ENCODE measurements around the gene EPHA6. TPM values are rescaled to one million over a fixed set of nuclear protein-coding genes. Genes with fewer than 3 reads are reported as not detected.

The EPHA6 gene
- total and polyA plus RNA-seq, 9 of the 15 experiments (the other 6 are each of a cell fraction or from before 2014, with no cell fraction given) = not detected

- no peaks in the 10 kb centered on the region for H3K36me3 ChIP-seq (ENCODE audit: control insufficient read depth, insufficient read depth, low read length)
- no peaks in the 10 kb centered on the region for H3K27me3 ChIP-seq (ENCODE audit: control insufficient read depth in 2 of 2, insufficient read depth in 2 of 2, low read length in 2 of 2)
- H3K4me3 ChIP-seq = no peak overlapping the region
- ChIA-PET POLR2A (interaction anchor here (0.8 kb wide), 1 partner anchor 29 kb away, joined by 4 read pairs; no protein-coding TSS in a partner anchor), CTCF (ENCODE audit: low intra/inter-chr PET ratio) (no interaction called here)
- no peaks in the 10 kb centered on the region for H3K4me1 ChIP-seq (replicated peaks in 1 of 2; ENCODE audit: control insufficient read depth in 2 of 2, insufficient read depth in 2 of 2, low read length in 2 of 2)
- H3K79me2 ChIP-seq (ENCODE audit: control insufficient read depth, insufficient read depth, low read length) = no peaks in the 10 kb centered on the region
- H3K4me2 ChIP-seq (ENCODE audit: insufficient read depth, low read length) = no peak overlapping the region
- TF ChIP-seq E2F3 (CRISPR knock-in tag; IDR thresholded peaks at IDR 0.05) = no peak
- ATAC-seq = no peak
- no peak overlapping the region for H3K27ac ChIP-seq (ENCODE audit: extremely low read depth, low read depth, low read length)
- H4K20me1 ChIP-seq (replicated peaks; ENCODE audit: control insufficient read depth, insufficient read depth, low read length) = no peaks in the 10 kb centered on the region
- no peaks in the 10 kb centered on the region for H3K9me3 ChIP-seq (replicated peaks; ENCODE audit: control insufficient read depth, insufficient read depth, low read depth, low read length)
- no peak overlapping the region for H3K9ac ChIP-seq (ENCODE audit: insufficient read depth in 1 of 2, low read depth in 2 of 2, low read length in 2 of 2)
- no peak for FAIRE-seq
- BruUV-seq (replicated peaks) = no TSS peak
- no peak for DNase-seq (ENCODE audit: extremely low read depth in 1 of 4, low spot score in 3 of 4)
- in situ Hi-C loops (cut with MboI) (no loop called here), intact Hi-C loops (cut with micrococcal nuclease) (no loop called here)
- H2AFZ ChIP-seq (ENCODE audit: low read depth, low read length) = no peak overlapping the region
- WGBS (ENCODE audit: insufficient coverage, low coverage, missing lambda C conversion rate) = 0% methylated on average over 3 of the region's 3 CpGs
- no peaks in the 10 kb centered on the region for H3K9me1 ChIP-seq (ENCODE audit: control insufficient read depth, insufficient read depth, low read length)
Observed at GRCh38 chr3:97350971-97351370, 536.6 kb downstream of the EPHA6 start.

GRCh38 chr3:97353176-97353575 is 538.8 kb downstream of the EPHA6 start:
- Histone ChIP-seq H3K4me1 (replicated peaks in 1 of 2; ENCODE audit: control insufficient read depth in 2 of 2, insufficient read depth in 2 of 2, low read length in 2 of 2) (no peaks in the 10 kb centered on the region), H3K9ac (ENCODE audit: insufficient read depth in 1 of 2, low read depth in 2 of 2, low read length in 2 of 2) (no peak overlapping the region), H2AFZ (ENCODE audit: low read depth, low read length) (no peak overlapping the region), H4K20me1 (replicated peaks; ENCODE audit: control insufficient read depth, insufficient read depth, low read length) (no peaks in the 10 kb centered on the region), H3K4me2 (ENCODE audit: insufficient read depth, low read length) (no peak overlapping the region), H3K9me1 (ENCODE audit: control insufficient read depth, insufficient read depth, low read length) (no peaks in the 10 kb centered on the region), H3K27me3 (ENCODE audit: control insufficient read depth in 2 of 2, insufficient read depth in 2 of 2, low read length in 2 of 2) (no peaks in the 10 kb centered on the region), H3K9me3 (replicated peaks; ENCODE audit: control insufficient read depth, insufficient read depth, low read depth, low read length) (no peaks in the 10 kb centered on the region), H3K27ac (ENCODE audit: extremely low read depth, low read depth, low read length) (no peak overlapping the region), H3K36me3 (ENCODE audit: control insufficient read depth, insufficient read depth, low read length) (no peaks in the 10 kb centered on the region), H3K4me3 (no peak overlapping the region), H3K79me2 (ENCODE audit: control insufficient read depth, insufficient read depth, low read length) (no peaks in the 10 kb centered on the region)
- FAIRE-seq (no peak), DNase-seq (ENCODE audit: extremely low read depth in 1 of 4, low spot score in 3 of 4) (no peak), ATAC-seq (no peak)
- intact Hi-C loops (cut with micrococcal nuclease) = no loop called here
- WGBS (ENCODE audit: insufficient coverage, low coverage, missing lambda C conversion rate) = 0% methylated on average over 2 of the region's 2 CpGs
- ChIA-PET CTCF (ENCODE audit: low intra/inter-chr PET ratio) (no interaction called here), POLR2A (no interaction called here)
- in situ Hi-C loops (cut with MboI) = no loop called here
- TF ChIP-seq FOS (IDR thresholded peaks at IDR 0.05; ENCODE audit: extremely low read depth, insufficient read length) (no peak), KHSRP (IDR thresholded peaks at IDR 0.05) (no peak), ATF3 (IDR thresholded peaks at IDR 0.05) (no peak), ATF3 (CRISPR knock-in tag; conservative IDR thresholded peaks at IDR 0.05) (no peak), KLF1 (tag; IDR thresholded peaks at IDR 0.05) (no peak), ZNF778 (CRISPR knock-in tag; IDR thresholded peaks at IDR 0.05) (no peak), NRF1 (conservative IDR thresholded peaks at IDR 0.05 in 1 of 2, IDR thresholded peaks at IDR 0.05 in 1 of 2) (no peak), HMGXB4 (CRISPR knock-in tag; IDR thresholded peaks at IDR 0.05) (no peak), DNMT1 (IDR thresholded peaks at IDR 0.05) (no peak), POLR2B (IDR thresholded peaks at IDR 0.05; ENCODE audit: low read depth, partially characterized antibody) (no peak), GTF2F1 (IDR thresholded peaks at IDR 0.05; ENCODE audit: low read depth, low read length) (no peak), THAP7 (CRISPR knock-in tag; IDR thresholded peaks at IDR 0.05) (no peak)
- BruUV-seq (replicated peaks) = no TSS peak

All from K562 (cell line).